Activated CD8-positive, alpha-beta T cell treated with anti-CD3 and anti-CD28 coated beads, Interleukin-2, amount 10 ng/mL, durations not matched to agents 7 days and 5 days (primary cell): ENCODE results near the gene SEMA6C. TPM values are rescaled to one million over a fixed set of nuclear protein-coding genes. Genes with fewer than 3 reads are reported as not detected.

Source experiments
- ATAC-seq: fragments of 150-1000 bp; cut with Tn5 transposase; one replicate; pipeline ENCODE4 v1.10.0; 2021; ENCODE audit warnings: moderate library complexity
- CTCF ChIA-PET: fragments of 350-600 bp; sonication (Branson Sonifier 250); formaldehyde crosslinking; loops from one replicate; lab custom pipeline; 2021; ENCODE audit warnings: antibody characterized with exemption; lab: Charles Lee
- POLR2A ChIA-PET: fragments of 350-600 bp; sonication (Branson Sonifier 250); formaldehyde crosslinking; loops from one replicate; lab custom pipeline; 2021; ENCODE audit warnings: antibody characterized with exemption; lab: Charles Lee
- DNase-seq: peaks from one replicate; pipeline ENCODE4 v3.0.0-alpha.2; 2020
- H3K27ac Mint-ChIP-seq: one replicate; pipeline ENCODE4 v1.8.0; 2021; ENCODE audit warnings: mild to moderate bottlenecking, mixed read lengths
- H3K27me3 Mint-ChIP-seq: one replicate; pipeline ENCODE4 v1.8.0; 2021; ENCODE audit warnings: low read depth, mixed read lengths
- H3K36me3 Mint-ChIP-seq: one replicate; pipeline ENCODE4 v1.8.0; 2021; ENCODE audit warnings: low read depth, mixed read lengths
- H3K4me1 Mint-ChIP-seq: one replicate; pipeline ENCODE4 v1.8.0; 2021; ENCODE audit warnings: low read depth, mixed read lengths
- H3K4me3 Mint-ChIP-seq: one replicate; pipeline ENCODE4 v1.8.0; 2021; ENCODE audit warnings: mild to moderate bottlenecking, mixed read lengths
- H3K9me3 Mint-ChIP-seq: one replicate; pipeline ENCODE4 v1.8.0; 2022; ENCODE audit warnings: mixed read lengths; ENCODE audit not compliant: insufficient read depth
- total RNA-seq, 2 experiments: library from RNA; stranded (reverse); gene quantifications; one replicate each; pipeline ENCODE4 v1.2.3, GENCODE V29; 2021

Gene SEMA6C
- total RNA-seq, 2 experiments from 2014 or later = 1.9 to 2.2 TPM

GRCh38 chr1:151176514-151177045 lies 30.1 kb upstream of the SEMA6C start:
- no peaks in the 10 kb centered on the region for H3K27me3 Mint-ChIP-seq
- CTCF ChIA-PET = interaction anchor here (0.9 to 4.0 kb wide), 6 partner anchors 12 to 78 kb away, joined by 4 to 18 read pairs (median 4); partner anchors contain the start of genes PSMD4 and VPS72
- no peak overlapping the region for H3K4me3 Mint-ChIP-seq
- no peak overlapping the region for H3K27ac Mint-ChIP-seq
- no peaks in the 10 kb centered on the region for H3K4me1 Mint-ChIP-seq
- ATAC-seq = no peak
- no peak for DNase-seq
- no peaks in the 10 kb centered on the region for H3K9me3 Mint-ChIP-seq
- peaks cover 44% of the 10 kb centered on the region for H3K36me3 Mint-ChIP-seq
- POLR2A ChIA-PET = interaction anchor here (1.3 kb wide), 1 partner anchor 13 kb away, joined by 4 read pairs; the partner anchor contains the start of gene VPS72

GRCh38 chr1:151175863-151176262 lies 29.4 kb upstream of the SEMA6C start, which contains the start of gene TMOD4:
TMOD4 (minus strand) TSS chr1:151175981; CDS start chr1:151174875, 1,106 bp downstream.
- CTCF ChIA-PET = interaction anchor here (0.9 to 4.0 kb wide), 6 partner anchors 13 to 152 kb away, joined by 3 to 18 read pairs (median 4); partner anchors contain the start of genes PSMD4, TNFAIP8L2 and VPS72
- no peak within 1 kb of the TSS for H3K27ac Mint-ChIP-seq

GRCh38 chr1:151175041-151175741 lies 28.8 kb upstream of the SEMA6C start:
- Mint-ChIP-seq H3K27me3 (no peaks in the 10 kb centered on the region), H3K4me3 (no peak overlapping the region), H3K4me1 (no peaks in the 10 kb centered on the region), H3K27ac (no peak overlapping the region), H3K9me3 (no peaks in the 10 kb centered on the region), H3K36me3 (peaks cover 38% of the 10 kb centered on the region)
- POLR2A ChIA-PET = interaction anchor here (0.6 to 1.3 kb wide), 4 partner anchors 15 to 175 kb away, joined by 3 to 4 read pairs (median 4); partner anchors contain the start of gene VPS72
- no peak for DNase-seq
- CTCF ChIA-PET = interaction anchor here (0.9 to 4.0 kb wide), 6 partner anchors 13 to 151 kb away, joined by 3 to 18 read pairs (median 4); partner anchors contain the start of genes PSMD4, TNFAIP8L2 and VPS72
- no peak for ATAC-seq

More at GRCh38 chr1:151175863-151176262, 29.4 kb upstream of the SEMA6C start, which contains the start of gene TMOD4:
- Mint-ChIP-seq H3K36me3 (peaks cover 40% of the 10 kb centered on the region), H3K9me3 (no peaks in the 10 kb centered on the region), H3K27me3 (no peaks in the 10 kb centered on the region), H3K4me1 (no peaks in the 10 kb centered on the region), H3K4me3 (no peak within 1 kb of the TSS)
- DNase-seq (no peak), ATAC-seq (peak; percentile 78)
- POLR2A ChIA-PET = interaction anchor here (0.6 to 1.3 kb wide), 2 partner anchors 14 to 99 kb away, joined by 3 to 4 read pairs; partner anchors contain the start of gene VPS72

GRCh38 chr1:151171190-151171589 lies 24.8 kb upstream of the SEMA6C start:
- CTCF ChIA-PET = interaction anchor here (0.7 to 1.6 kb wide), 3 partner anchors 17 to 72 kb away, joined by 3 to 6 read pairs (median 3); no protein-coding TSS in a partner anchor
- Mint-ChIP-seq H3K4me3 (no peak overlapping the region), H3K4me1 (peaks cover 13% of the 10 kb centered on the region), H3K9me3 (no peaks in the 10 kb centered on the region), H3K27me3 (no peaks in the 10 kb centered on the region), H3K36me3 (peaks cover 37% of the 10 kb centered on the region), H3K27ac (no peak overlapping the region)
- POLR2A ChIA-PET = interaction anchor here (0.9 to 2.8 kb wide), 2 partner anchors 14 to 18 kb away, joined by 4 to 13 read pairs; partner anchors contain the start of gene VPS72
- no peak for ATAC-seq
- DNase-seq = no peak

- ATAC-seq (no peak), DNase-seq (no peak)
- Mint-ChIP-seq H3K27me3 (no peaks in the 10 kb centered on the region), H3K36me3 (peaks cover 43% of the 10 kb centered on the region), H3K9me3 (no peaks in the 10 kb centered on the region), H3K27ac (peak overlapping the region; percentile 94), H3K4me1 (peaks cover 31% of the 10 kb centered on the region), H3K4me3 (peak overlapping the region; percentile 92)
- ChIA-PET POLR2A (interaction anchor here (0.8 to 2.3 kb wide), 3 partner anchors 10 to 25 kb away, joined by 3 to 24 read pairs (median 7); partner anchors contain the start of genes TNFAIP8L2 and VPS72), CTCF (interaction anchor here (1.8 to 2.2 kb wide), 2 partner anchors 10 to 174 kb away, joined by 6 to 7 read pairs; partner anchors contain the start of gene TNFAIP8L2)
Measured at GRCh38 chr1:151167116-151167515, 20.7 kb upstream of the SEMA6C start.

- DNase-seq = no peak
- H3K27ac Mint-ChIP-seq = peak overlapping the region; percentile 94
- ATAC-seq = peak; percentile 9
- POLR2A ChIA-PET = interaction anchor here (0.5 to 2.3 kb wide), 7 partner anchors 10 to 115 kb away, joined by 3 to 24 read pairs (median 3); partner anchors contain the start of genes CDC42SE1, TNFAIP8L2 and VPS72
- peaks cover 49% of the 10 kb centered on the region for H3K36me3 Mint-ChIP-seq
- no peaks in the 10 kb centered on the region for H3K27me3 Mint-ChIP-seq
- peak overlapping the region; percentile 92 for H3K4me3 Mint-ChIP-seq
- peaks cover 37% of the 10 kb centered on the region for H3K4me1 Mint-ChIP-seq
- CTCF ChIA-PET = interaction anchor here (1.0 to 2.2 kb wide), 3 partner anchors 10 to 174 kb away, joined by 4 to 7 read pairs (median 6); partner anchors contain the start of gene TNFAIP8L2
- H3K9me3 Mint-ChIP-seq = no peaks in the 10 kb centered on the region
Measured at GRCh38 chr1:151166505-151166956, 20.1 kb upstream of the SEMA6C start.

DNA sequence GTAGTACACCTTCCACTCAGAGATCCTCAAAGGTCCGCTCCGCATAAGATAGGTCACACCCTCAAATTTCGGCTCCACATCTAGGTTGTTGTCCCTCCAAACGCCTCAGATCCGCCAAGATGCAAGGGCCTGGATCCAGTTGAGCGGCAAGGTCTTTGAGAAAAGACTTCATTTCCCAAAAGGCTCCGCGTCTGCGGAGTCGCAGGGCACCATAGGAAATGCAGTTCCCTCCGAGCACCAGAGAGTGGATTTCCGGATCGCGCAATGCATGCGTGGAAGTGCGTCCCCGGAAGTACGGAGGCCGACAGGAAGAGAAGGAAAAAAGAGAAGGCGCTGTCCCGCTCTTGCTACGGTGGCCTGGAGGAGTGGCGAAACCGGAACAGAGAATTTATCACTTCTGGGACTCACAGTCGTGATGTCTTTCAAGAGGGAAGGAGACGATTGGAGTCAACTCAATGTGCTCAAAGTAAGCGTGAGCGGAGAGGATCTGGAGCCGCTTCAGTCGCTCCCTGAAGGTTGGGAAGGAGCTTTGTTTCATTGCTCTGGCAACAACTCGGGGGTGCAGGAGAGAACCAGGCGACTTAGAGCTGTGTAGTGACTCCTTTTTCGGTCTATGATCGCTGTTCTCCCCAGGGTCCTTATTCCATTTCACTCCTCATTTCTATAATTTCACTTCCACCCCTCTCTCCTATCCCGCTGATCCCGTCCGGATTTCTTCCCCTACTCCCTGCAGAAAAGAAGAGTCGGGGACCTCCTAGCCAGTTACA lies 19.5 kb upstream of the SEMA6C start, which contains the start of the genes LYSMD1 and SCNM1:
Gene LYSMD1, minus strand, starts transcription at position 165 of the 767 bp plus-strand sequence. CDS start 644 bp downstream, outside the sequence.
Gene SCNM1, plus strand, starts transcription at position 407 of the 767 bp plus-strand sequence. Its CDS starts 9 bp downstream, at position 416.
- H3K27me3 Mint-ChIP-seq = no peaks in the 10 kb centered on the region
- peak within 1 kb of the TSS; percentile 94 for H3K27ac Mint-ChIP-seq
- H3K4me1 Mint-ChIP-seq = peaks cover 40% of the 10 kb centered on the region
- POLR2A ChIA-PET = interaction anchor here (0.5 to 2.3 kb wide), 6 partner anchors 9 to 116 kb away, joined by 3 to 24 read pairs (median 3); partner anchors contain the start of genes CDC42SE1, TNFAIP8L2 and VPS72
- CTCF ChIA-PET = interaction anchor here (1.0 to 2.2 kb wide), 3 partner anchors 9 to 175 kb away, joined by 4 to 7 read pairs (median 6); partner anchors contain the start of gene TNFAIP8L2
- peaks cover 49% of the 10 kb centered on the region for H3K36me3 Mint-ChIP-seq
- ATAC-seq (peak; percentile 95), DNase-seq (peak; percentile 98)
- peak within 1 kb of the TSS; percentile 92 for H3K4me3 Mint-ChIP-seq
- no peaks in the 10 kb centered on the region for H3K9me3 Mint-ChIP-seq

DNA sequence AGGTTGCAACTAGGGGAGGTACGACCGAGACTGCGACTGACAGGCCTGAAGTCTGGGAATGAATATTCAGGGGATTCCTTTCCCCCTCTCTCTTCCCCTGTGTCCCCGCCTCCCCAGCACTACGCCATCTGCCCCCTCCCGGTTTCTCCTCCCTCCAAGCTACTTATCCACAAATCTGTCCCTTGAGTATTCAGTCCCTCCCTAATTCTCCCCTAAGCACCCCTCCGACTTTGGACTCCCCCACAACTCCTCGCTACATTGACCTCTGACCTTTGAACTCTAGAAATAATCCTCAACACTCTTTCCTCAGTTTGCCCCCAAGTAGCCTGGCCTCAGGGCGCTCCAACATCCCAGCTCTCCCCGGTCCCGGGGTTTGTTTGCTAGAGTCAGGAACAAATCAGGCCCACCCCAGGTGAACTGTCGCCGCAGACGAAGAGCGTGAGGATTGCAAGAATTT lies 18.9 kb upstream of the SEMA6C start:
- Mint-ChIP-seq H3K27me3 (no peaks in the 10 kb centered on the region), H3K4me1 (peaks cover 43% of the 10 kb centered on the region), H3K36me3 (peaks cover 52% of the 10 kb centered on the region), H3K9me3 (no peaks in the 10 kb centered on the region), H3K27ac (peak overlapping the region; percentile 94), H3K4me3 (peak overlapping the region; percentile 92)
- ATAC-seq (no peak), DNase-seq (peak; percentile 27)
- CTCF ChIA-PET = interaction anchor here (1.4 to 2.2 kb wide), 2 partner anchors 9 to 176 kb away, joined by 4 to 6 read pairs; partner anchors contain the start of gene TNFAIP8L2
- POLR2A ChIA-PET = interaction anchor here (0.9 to 2.3 kb wide), 3 partner anchors 9 to 24 kb away, joined by 3 to 24 read pairs (median 4); partner anchors contain the start of genes TNFAIP8L2 and VPS72

GRCh38 chr1:151164732-151165280 lies 18.4 kb upstream of the SEMA6C start:
- DNase-seq = no peak
- Mint-ChIP-seq H3K9me3 (no peaks in the 10 kb centered on the region), H3K4me1 (peaks cover 46% of the 10 kb centered on the region), H3K27me3 (no peaks in the 10 kb centered on the region), H3K27ac (peak overlapping the region; percentile 94), H3K4me3 (peak overlapping the region; percentile 92), H3K36me3 (peaks cover 51% of the 10 kb centered on the region)
- POLR2A ChIA-PET = interaction anchor here (0.9 to 2.3 kb wide), 3 partner anchors 8 to 25 kb away, joined by 3 to 24 read pairs (median 4); partner anchors contain the start of genes TNFAIP8L2 and VPS72
- CTCF ChIA-PET = interaction anchor here (1.4 kb wide), 1 partner anchor 8 kb away, joined by 4 read pairs; the partner anchor contains the start of gene TNFAIP8L2
- ATAC-seq = no peak
